Activated CD8-positive, alpha-beta memory T cell treated with anti-CD3 and anti-CD28 coated beads for 1 hour (primary cell): ENCODE results near the gene CSTF1.

ENCODE experiments used
- DNase-seq, 2 donors: peaks; one replicate each; pipeline ENCODE4 v3.0.0-alpha.2; 2020; ENCODE audit warnings: low read depth in 1 of 2; ENCODE audit errors: extremely low read depth in 1 of 2

CSTF1 gene

DNA sequence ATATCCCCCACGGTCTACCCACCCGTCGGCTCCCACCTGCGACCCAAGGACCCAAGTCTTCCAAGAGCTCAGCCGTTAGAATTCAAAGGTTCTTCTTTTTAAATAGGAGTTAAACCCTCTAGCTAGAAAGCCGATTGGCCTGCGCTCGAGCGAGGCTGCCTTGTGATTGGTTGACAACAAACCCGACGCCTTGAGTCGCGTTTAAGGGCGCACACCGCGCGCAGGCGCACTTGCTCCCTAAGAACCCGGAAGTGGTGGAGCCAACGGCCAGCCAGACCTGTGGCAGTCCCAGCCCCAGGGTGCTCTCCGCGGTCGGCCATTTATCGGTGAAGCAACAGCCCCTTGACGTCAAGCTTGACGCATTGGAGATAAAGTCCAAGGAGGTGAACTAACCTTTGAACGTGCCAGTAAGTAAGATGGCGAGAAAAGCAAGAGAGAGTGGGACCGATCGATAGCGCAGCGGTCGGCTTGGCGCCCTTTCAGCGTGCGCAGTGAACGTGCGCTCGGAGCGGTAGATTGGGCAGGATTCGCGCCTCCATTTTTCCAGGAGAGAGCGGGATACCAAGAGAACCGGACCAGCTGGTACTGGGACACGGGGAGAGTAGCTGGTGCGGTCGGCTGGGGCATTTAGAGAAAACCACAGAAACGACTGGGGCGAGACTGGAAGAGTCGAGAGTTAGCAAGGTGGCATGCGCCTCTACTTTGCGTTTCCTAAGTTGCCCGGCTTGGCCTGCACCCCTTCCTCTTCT is at the start of gene CSTF1, which contains the start of gene AURKA:
Gene CSTF1, plus strand, starts transcription at position 514 of the 749 bp plus-strand sequence. CDS start 2,908 bp downstream, outside the sequence.
Gene AURKA, minus strand, starts transcription at position 84 of the 749 bp plus-strand sequence. CDS start 4,018 bp downstream, outside the sequence.
- peak; percentile 98 to 99 for DNase-seq

GRCh38 chr20:56342783-56343182 is 49.7 kb upstream of the CSTF1 start:
- DNase-seq = no peak

- peak in 1 of 2 donors; percentile 4 for DNase-seq
Observed at GRCh38 chr20:56343861-56344381, 48.5 kb upstream of the CSTF1 start.

GRCh38 chr20:56345911-56346310 is 46.5 kb upstream of the CSTF1 start:
- DNase-seq = no peak

- no peak for DNase-seq
Observed at GRCh38 chr20:56347628-56348304, 44.7 kb upstream of the CSTF1 start.

DNA sequence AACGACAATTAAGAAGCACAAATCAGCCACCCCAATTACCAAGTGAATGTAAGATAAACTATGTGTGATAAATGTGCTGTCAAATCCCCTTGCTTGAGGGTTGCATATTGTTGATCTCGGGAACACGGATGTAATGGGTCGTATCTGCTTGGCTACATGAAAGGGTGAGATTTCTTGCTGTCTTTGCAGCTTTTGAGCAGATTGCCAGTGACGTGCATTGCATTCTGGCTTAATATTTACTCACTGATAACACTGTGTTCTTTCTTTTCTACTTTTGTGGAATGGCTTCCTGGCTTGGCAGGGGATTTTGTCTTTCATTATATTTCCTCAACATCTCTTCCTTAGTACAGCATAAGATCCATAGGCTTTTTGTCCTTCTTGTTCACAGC is 44.1 kb upstream of the CSTF1 start:
- no peak for DNase-seq

DNA sequence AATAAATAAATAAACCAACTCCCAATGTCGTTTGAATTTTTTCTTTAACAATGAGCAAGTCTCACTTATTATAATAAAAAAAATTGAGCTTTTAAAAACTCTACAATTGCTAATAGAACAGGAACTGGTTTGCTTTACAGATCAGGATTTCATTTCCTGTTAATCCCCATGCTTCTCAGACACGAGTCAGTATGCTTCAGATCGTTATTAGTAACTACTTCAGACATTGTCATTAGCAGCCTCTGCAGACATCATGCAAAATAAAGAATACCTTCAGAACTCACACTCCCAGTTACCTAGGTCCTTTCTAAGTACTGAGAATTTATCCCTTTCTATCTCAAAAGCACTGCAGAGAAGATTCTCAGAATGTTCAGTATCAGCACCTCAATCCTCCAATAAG is 43.7 kb upstream of the CSTF1 start:
- DNase-seq = no peak

- DNase-seq = no peak
Observed at GRCh38 chr20:56350842-56351241, 41.6 kb upstream of the CSTF1 start.

- no peak for DNase-seq
Observed at GRCh38 chr20:56352345-56353055, 39.9 kb upstream of the CSTF1 start.

- no peak for DNase-seq
Observed at GRCh38 chr20:56353356-56353755, 39.1 kb upstream of the CSTF1 start.

GRCh38 chr20:56358070-56358469 is 34.4 kb upstream of the CSTF1 start:
- no peak for DNase-seq

DNA sequence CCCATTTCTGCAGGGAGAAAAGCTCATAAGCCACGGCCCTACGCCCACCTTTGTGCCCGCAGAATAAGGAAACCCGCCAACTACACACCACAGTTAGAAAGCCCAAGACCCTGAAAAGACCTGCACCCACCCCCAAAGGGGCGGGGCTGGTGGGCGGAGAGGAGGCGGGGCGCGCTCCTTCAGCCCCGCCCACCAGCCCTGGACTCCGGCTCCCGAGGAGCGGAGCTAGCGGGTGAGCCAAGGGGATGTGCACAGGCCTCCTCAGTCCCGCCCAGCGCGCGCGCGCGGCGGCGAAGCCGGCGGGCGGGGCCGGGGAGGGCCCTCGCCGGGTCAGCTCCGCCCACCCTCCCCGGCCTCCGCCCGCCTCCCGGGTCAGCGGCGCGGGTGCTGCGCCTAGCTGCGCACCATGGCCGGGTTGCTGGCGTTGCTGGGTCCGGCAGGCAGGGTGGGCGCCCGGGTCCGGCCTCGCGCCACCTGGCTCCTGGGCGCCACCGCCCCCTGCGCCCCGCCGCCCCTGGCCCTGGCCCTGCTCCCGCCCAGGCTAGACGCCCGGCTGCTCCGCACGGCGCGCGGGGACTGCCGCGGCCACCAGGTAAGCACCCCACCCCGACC is 33.7 kb upstream of the CSTF1 start, which contains the start of gene FAM210B:
Gene FAM210B, plus strand, starts transcription at position 375 of the 612 bp plus-strand sequence. Its CDS starts 32 bp downstream, at position 407.
- peak; percentile 29 to 70 for DNase-seq

DNA sequence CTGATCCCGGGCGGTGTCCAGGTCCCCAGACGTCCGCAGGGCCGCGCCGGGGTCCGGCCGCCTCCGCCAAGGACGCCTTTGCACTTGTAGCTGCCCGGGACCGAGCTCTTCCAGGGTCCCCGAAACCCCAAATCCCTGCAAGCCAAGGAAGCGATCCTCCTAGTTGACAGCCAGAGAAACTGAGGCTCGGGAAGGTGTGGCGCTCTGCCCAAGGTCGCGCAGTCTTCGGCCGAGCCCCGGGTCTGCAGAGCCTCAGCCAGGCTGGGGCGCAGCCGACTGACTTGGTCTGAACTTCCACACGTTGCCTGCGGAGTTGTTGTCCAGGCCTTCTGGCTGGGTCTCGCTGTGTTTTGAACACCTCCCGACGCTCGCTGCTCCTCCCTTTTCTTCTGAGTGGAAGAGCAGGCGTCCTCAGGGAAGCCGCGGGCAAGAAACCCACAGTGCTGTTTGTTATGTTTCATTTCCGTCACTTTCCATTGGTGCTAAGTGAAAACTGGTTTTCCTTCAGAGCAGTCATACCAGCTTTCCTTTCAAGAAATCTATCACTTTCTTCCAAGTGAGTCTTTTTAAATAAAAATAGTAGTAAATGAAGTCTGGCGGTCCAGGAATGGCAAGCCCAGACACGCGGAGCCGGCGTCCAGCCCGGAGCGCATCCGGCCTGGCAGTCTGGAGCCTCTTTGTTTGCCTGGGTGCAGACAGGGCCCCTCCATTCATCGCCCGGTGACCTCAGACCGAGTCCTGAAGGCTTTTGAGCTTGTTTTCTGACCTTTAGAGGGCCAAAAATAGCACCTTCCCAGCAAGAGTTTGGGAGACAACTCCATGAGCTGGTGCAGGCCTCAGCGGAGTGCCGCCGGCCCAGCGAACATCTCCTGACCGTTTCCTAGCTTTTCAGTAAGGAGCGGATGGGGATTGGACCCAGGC is 33.0 kb upstream of the CSTF1 start:
- no peak for DNase-seq

GRCh38 chr20:56360133-56360907 is 32.1 kb upstream of the CSTF1 start:
- DNase-seq = no peak

DNA sequence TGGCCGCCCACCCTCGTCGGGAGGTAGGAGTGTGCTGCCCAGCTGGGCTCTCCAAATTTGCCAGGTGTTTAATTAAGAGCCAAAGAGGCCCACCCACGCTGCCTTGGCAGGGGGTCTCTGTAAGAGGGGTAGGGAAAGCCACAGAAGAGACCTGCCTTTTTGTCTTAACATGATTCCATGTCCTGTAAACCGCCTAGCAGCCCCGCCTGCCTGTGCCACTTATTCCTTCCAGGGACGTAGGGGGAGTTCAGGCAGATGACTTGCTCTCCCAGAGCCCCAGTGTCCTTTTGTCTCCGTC is 31.6 kb upstream of the CSTF1 start:
- no peak for DNase-seq

GRCh38 chr20:56361900-56362299 is 30.5 kb upstream of the CSTF1 start:
- no peak for DNase-seq

DNA sequence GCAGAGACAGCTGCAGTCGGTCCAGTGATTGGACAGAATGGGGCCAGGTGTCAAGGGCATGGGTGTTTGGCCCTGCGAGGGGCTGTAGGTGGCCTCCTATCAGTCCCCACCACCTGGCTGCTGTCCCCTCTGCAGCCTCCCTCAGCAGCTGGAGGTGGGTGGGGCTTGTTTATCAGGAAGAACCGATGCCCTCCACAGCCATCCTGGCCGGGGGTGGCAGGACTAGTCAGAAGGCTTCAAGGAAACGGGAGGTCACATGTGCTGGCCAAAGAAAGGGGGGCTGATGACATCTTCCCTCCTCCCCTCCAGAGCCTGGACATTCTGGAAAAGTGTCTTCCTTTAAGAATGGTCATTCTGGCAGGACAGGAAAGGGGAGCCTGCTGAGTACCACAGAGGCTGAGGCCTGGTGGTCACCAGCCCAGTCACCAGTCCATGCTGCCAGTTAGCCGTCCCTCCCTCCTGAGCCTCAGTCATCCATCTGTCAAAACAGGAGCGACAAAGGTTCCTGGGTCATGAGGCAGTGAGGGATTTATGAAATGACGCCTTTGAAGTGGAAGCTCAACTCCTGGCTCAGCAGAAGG is 29.5 kb upstream of the CSTF1 start:
- DNase-seq = no peak

DNA sequence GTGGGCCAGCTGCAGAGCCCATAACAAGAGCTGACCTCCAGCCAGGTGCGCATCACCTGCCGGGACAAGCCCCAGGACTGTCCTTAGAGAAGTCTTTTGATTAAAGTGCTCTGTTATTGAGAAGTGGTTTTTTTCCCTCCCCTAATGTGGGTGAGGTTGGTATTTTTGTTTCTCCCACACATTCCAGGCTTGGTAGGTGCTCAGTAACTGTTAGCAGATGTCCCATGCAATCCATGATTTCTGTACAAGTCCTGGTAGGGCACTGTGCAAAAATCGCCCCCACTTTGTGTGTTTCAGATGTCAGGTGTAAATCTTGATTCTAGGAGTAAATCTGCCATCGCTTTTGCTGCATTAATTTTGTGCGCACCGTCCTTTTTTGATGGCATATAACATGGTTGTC is 29.0 kb upstream of the CSTF1 start:
- no peak for DNase-seq
